ENCODE results near the gene NIM1K.

DNA sequence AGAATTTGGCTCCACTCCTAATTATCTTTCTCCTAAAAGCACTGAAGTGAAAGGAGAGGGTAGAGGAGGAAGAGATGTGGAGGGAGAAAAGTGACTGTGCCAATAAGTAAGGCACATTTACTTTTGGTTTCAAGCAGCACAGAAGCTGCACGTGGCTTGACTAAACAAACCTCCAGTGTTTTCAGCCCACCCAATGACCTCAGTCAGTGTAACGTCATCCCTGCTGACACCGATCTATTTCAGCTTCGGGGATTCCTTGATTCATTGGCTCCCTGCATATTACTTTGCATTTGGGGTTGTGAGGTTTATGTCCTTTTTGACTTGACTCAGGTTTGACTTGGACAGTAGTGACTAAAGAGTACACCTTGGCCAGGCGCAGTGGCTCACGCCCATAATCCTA lies 35.6 kb upstream of the NIM1K start:
- TF ChIP-seq, protein P1, sequence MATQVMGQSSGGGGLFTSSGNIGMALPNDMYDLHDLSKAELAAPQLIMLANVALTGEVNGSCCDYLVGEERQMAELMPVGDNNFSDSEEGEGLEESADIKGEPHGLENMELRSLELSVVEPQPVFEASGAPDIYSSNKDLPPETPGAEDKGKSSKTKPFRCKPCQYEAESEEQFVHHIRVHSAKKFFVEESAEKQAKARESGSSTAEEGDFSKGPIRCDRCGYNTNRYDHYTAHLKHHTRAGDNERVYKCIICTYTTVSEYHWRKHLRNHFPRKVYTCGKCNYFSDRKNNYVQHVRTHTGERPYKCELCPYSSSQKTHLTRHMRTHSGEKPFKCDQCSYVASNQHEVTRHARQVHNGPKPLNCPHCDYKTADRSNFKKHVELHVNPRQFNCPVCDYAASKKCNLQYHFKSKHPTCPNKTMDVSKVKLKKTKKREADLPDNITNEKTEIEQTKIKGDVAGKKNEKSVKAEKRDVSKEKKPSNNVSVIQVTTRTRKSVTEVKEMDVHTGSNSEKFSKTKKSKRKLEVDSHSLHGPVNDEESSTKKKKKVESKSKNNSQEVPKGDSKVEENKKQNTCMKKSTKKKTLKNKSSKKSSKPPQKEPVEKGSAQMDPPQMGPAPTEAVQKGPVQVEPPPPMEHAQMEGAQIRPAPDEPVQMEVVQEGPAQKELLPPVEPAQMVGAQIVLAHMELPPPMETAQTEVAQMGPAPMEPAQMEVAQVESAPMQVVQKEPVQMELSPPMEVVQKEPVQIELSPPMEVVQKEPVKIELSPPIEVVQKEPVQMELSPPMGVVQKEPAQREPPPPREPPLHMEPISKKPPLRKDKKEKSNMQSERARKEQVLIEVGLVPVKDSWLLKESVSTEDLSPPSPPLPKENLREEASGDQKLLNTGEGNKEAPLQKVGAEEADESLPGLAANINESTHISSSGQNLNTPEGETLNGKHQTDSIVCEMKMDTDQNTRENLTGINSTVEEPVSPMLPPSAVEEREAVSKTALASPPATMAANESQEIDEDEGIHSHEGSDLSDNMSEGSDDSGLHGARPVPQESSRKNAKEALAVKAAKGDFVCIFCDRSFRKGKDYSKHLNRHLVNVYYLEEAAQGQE (IDR thresholded peaks at IDR 0.05; ENCODE audit: insufficient replicate concordance, low read depth) = no peak
- TF ChIP-seq, protein P2, sequence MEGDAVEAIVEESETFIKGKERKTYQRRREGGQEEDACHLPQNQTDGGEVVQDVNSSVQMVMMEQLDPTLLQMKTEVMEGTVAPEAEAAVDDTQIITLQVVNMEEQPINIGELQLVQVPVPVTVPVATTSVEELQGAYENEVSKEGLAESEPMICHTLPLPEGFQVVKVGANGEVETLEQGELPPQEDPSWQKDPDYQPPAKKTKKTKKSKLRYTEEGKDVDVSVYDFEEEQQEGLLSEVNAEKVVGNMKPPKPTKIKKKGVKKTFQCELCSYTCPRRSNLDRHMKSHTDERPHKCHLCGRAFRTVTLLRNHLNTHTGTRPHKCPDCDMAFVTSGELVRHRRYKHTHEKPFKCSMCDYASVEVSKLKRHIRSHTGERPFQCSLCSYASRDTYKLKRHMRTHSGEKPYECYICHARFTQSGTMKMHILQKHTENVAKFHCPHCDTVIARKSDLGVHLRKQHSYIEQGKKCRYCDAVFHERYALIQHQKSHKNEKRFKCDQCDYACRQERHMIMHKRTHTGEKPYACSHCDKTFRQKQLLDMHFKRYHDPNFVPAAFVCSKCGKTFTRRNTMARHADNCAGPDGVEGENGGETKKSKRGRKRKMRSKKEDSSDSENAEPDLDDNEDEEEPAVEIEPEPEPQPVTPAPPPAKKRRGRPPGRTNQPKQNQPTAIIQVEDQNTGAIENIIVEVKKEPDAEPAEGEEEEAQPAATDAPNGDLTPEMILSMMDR (IDR thresholded peaks at IDR 0.05; ENCODE audit: insufficient read depth, low read length) = no peak
- TF ChIP-seq GABPA (IDR thresholded peaks at IDR 0.05; ENCODE audit: low read depth) = no peak
- TF ChIP-seq POLR2AphosphoS5 (IDR thresholded peaks at IDR 0.05; ENCODE audit: low read depth) = no peak

Data from HL-60 (cell line).